ENCODE measurements around the gene SLC38A9.
"Not testable (repeated sequence)": the region's sequence is repeated elsewhere in the genome, so short reads cannot be mapped to it uniquely, and the experiment has no call there.

The SLC38A9 gene

GRCh38 chr5:55620766-55621160 is 91.4 kb downstream of the SLC38A9 start:
- no peak overlapping the region for H3K27ac ChIP-seq
- DNase-seq (ENCODE audit: low read depth, low spot score), result no peak

GRCh38 chr5:55620009-55620765 is 91.9 kb downstream of the SLC38A9 start:
- no peak overlapping the region for H3K27ac ChIP-seq
- DNase-seq (ENCODE audit: low read depth, low spot score), result no peak

GRCh38 chr5:55618318-55618717 is 93.8 kb downstream of the SLC38A9 start:
- H3K27ac ChIP-seq, result no peak overlapping the region
- no peak for DNase-seq (ENCODE audit: low read depth, low spot score)

GRCh38 chr5:55613112-55613868 is 98.8 kb downstream of the SLC38A9 start:
- DNase-seq (ENCODE audit: low read depth, low spot score), result no peak
- H3K27ac ChIP-seq, result no peak overlapping the region

- H3K27ac ChIP-seq, result no peak overlapping the region
- DNase-seq (ENCODE audit: low read depth, low spot score), result no peak
These were observed 101.6 kb downstream of the SLC38A9 start for GRCh38 chr5:55610542-55610941.

GRCh38 chr5:55609413-55609812 is 102.7 kb downstream of the SLC38A9 start:
- DNase-seq (ENCODE audit: low read depth, low spot score), result no peak
- no peak overlapping the region for H3K27ac ChIP-seq

GRCh38 chr5:55608595-55609349 is 103.4 kb downstream of the SLC38A9 start:
- no peak overlapping the region for H3K27ac ChIP-seq
- no peak for DNase-seq (ENCODE audit: low read depth, low spot score)

GRCh38 chr5:55607309-55607708 is 104.8 kb downstream of the SLC38A9 start:
- H3K27ac ChIP-seq; DNase-seq (ENCODE audit: low read depth, low spot score): not testable (repeated sequence)

GRCh38 chr5:55604611-55605067 is 107.5 kb downstream of the SLC38A9 start:
- no peak for DNase-seq (ENCODE audit: low read depth, low spot score)
- H3K27ac ChIP-seq, result peak overlapping the region; percentile 28

GRCh38 chr5:55603922-55604321 is 108.2 kb downstream of the SLC38A9 start:
- peak overlapping the region; percentile 28 for H3K27ac ChIP-seq

GRCh38 chr5:55601628-55602027 is 110.5 kb downstream of the SLC38A9 start:
- H3K27ac ChIP-seq, result peak overlapping the region; percentile 53
- DNase-seq (ENCODE audit: low read depth, low spot score), result no peak

More at GRCh38 chr5:55603922-55604321, 108.2 kb downstream of the SLC38A9 start:
- DNase-seq (ENCODE audit: low read depth, low spot score), result no peak

GRCh38 chr5:55601204-55601618 is 110.9 kb downstream of the SLC38A9 start:
- peak; percentile 20 for DNase-seq (ENCODE audit: low read depth, low spot score)
- peak overlapping the region; percentile 53 for H3K27ac ChIP-seq

- DNase-seq (ENCODE audit: low read depth, low spot score), result no peak
- H3K27ac ChIP-seq, result peak overlapping the region; percentile 53
These were observed 111.5 kb downstream of the SLC38A9 start for GRCh38 chr5:55600497-55601203.

GRCh38 chr5:55600086-55600485 is 112.0 kb downstream of the SLC38A9 start:
- H3K27ac ChIP-seq, result no peak overlapping the region
- no peak for DNase-seq (ENCODE audit: low read depth, low spot score)

- DNase-seq (ENCODE audit: low read depth, low spot score), result no peak
- no peak overlapping the region for H3K27ac ChIP-seq
These were observed 112.7 kb downstream of the SLC38A9 start for GRCh38 chr5:55599148-55600050.

GRCh38 chr5:55597014-55597981 is 114.8 kb downstream of the SLC38A9 start:
- DNase-seq (ENCODE audit: low read depth, low spot score), result peak; percentile 70
- peak overlapping the region; percentile 74 for H3K27ac ChIP-seq

GRCh38 chr5:55594671-55595070 is 117.5 kb downstream of the SLC38A9 start:
- no peak for DNase-seq (ENCODE audit: low read depth, low spot score)
- no peak overlapping the region for H3K27ac ChIP-seq

GRCh38 chr5:55593115-55593472 is 119.0 kb downstream of the SLC38A9 start:
- DNase-seq (ENCODE audit: low read depth, low spot score), result peak; percentile 49
- peak overlapping the region; percentile 36 for H3K27ac ChIP-seq
